ENCODE data around the gene SS18L1.

Gene SS18L1

GRCh38 chr20:62215020-62215990 is 71.7 kb downstream of the SS18L1 start:
- no peak for DNase-seq

GRCh38 chr20:62215991-62216635 is 72.5 kb downstream of the SS18L1 start:
- no peak for DNase-seq

- DNase-seq: no peak
Observed at GRCh38 chr20:62216636-62217566, 73.3 kb downstream of the SS18L1 start.

- DNase-seq: no peak
Observed at GRCh38 chr20:62217913-62218773, 74.6 kb downstream of the SS18L1 start.

- DNase-seq: no peak
Observed at GRCh38 chr20:62219101-62219991, 75.8 kb downstream of the SS18L1 start.

GRCh38 chr20:62219992-62220665 is 76.6 kb downstream of the SS18L1 start, which contains the start of gene HRH3:
HRH3 (minus strand) TSS chr20:62220278; CDS start chr20:62219970, 308 bp downstream.
- no peak for DNase-seq

GRCh38 chr20:62220666-62221568 is 77.3 kb downstream of the SS18L1 start:
- DNase-seq: no peak

GRCh38 chr20:62222266-62222850 is 78.8 kb downstream of the SS18L1 start:
- DNase-seq: no peak

- no peak for DNase-seq
Observed at GRCh38 chr20:62222972-62223371, 79.4 kb downstream of the SS18L1 start.

GRCh38 chr20:62223571-62223970 is 80.0 kb downstream of the SS18L1 start:
- no peak for DNase-seq

- DNase-seq: no peak
Observed at GRCh38 chr20:62224113-62224855, 80.7 kb downstream of the SS18L1 start.

- no peak for DNase-seq
Observed at GRCh38 chr20:62225026-62225425, 81.5 kb downstream of the SS18L1 start.

GRCh38 chr20:62225820-62226635 is 82.5 kb downstream of the SS18L1 start:
- no peak for DNase-seq

- DNase-seq: no peak
Observed at GRCh38 chr20:62226707-62227590, 83.4 kb downstream of the SS18L1 start.

- no peak for DNase-seq
Observed at GRCh38 chr20:62227591-62227976, 84.0 kb downstream of the SS18L1 start.
